ENCODE measurements around the gene RNU6-9. TPM values are rescaled to one million over a fixed set of nuclear protein-coding genes. Genes with fewer than 3 reads are reported as not detected.

Gene RNU6-9
- total RNA-seq, 2 donors from 2014 or later = not detected

- Histone ChIP-seq H3K4me1 (replicated peaks) (no peaks in the 10 kb centered on the region), H3K36me3 (peaks cover 0 to 6% of the 10 kb centered on the region in 2 donors), H3K27me3 (replicated peaks; ENCODE audit: insufficient read depth) (no peaks in the 10 kb centered on the region), H3K27ac (no peak overlapping the region), H3K9me3 (no peaks in the 10 kb centered on the region), H3K4me3 (no peak overlapping the region)
- TF ChIP-seq POLR2A (IDR thresholded peaks at IDR 0.05) (no peak), CTCF (IDR thresholded peaks at IDR 0.05) (no peak)
- intact Hi-C loops (cut with DNase I) = no loop called here
- 85% methylated on average over 26 of the region's 26 CpGs for WGBS
- no peak for DNase-seq (ENCODE audit: low spot score)
Observed at GRCh38 chr19:897442-898039, 4.3 kb downstream of the RNU6-9 start.

- no peak overlapping the region for H3K4me3 ChIP-seq
- no peaks in the 10 kb centered on the region for H3K9me3 ChIP-seq
- no peak for DNase-seq (ENCODE audit: low spot score)
- TF ChIP-seq POLR2A (IDR thresholded peaks at IDR 0.05) (no peak), CTCF (IDR thresholded peaks at IDR 0.05) (no peak), POLR2AphosphoS5 (IDR thresholded peaks at IDR 0.05) (no peak)
- H3K27me3 ChIP-seq (replicated peaks; ENCODE audit: insufficient read depth) = no peaks in the 10 kb centered on the region
- peaks cover 0 to 6% of the 10 kb centered on the region in 2 donors for H3K36me3 ChIP-seq
- WGBS = 79% methylated on average over 20 of the region's 20 CpGs
- no peaks in the 10 kb centered on the region for H3K4me1 ChIP-seq (replicated peaks)
- intact Hi-C loops (cut with DNase I) = no loop called here
- H3K27ac ChIP-seq = no peak overlapping the region
Observed at GRCh38 chr19:898663-899062, 5.4 kb downstream of the RNU6-9 start.

- Histone ChIP-seq H3K9me3 (no peaks in the 10 kb centered on the region), H3K4me3 (no peak overlapping the region), H3K27ac (no peak overlapping the region), H3K36me3 (peaks cover 0 to 6% of the 10 kb centered on the region in 2 donors), H3K27me3 (replicated peaks; ENCODE audit: insufficient read depth) (no peaks in the 10 kb centered on the region), H3K4me1 (replicated peaks) (no peaks in the 10 kb centered on the region)
- TF ChIP-seq POLR2A (IDR thresholded peaks at IDR 0.05) (no peak), CTCF (IDR thresholded peaks at IDR 0.05) (no peak)
- 89% methylated on average over 31 of the region's 32 CpGs for WGBS
- DNase-seq (ENCODE audit: low spot score) = no peak
- intact Hi-C loops (cut with DNase I) = no loop called here
Observed at GRCh38 chr19:899336-900042, 6.2 kb downstream of the RNU6-9 start.

- Histone ChIP-seq H3K27ac (no peak overlapping the region), H3K9me3 (no peaks in the 10 kb centered on the region), H3K36me3 (peaks cover 0 to 6% of the 10 kb centered on the region in 2 donors), H3K27me3 (replicated peaks; ENCODE audit: insufficient read depth) (no peaks in the 10 kb centered on the region), H3K4me1 (replicated peaks) (no peaks in the 10 kb centered on the region), H3K4me3 (no peak overlapping the region)
- TF ChIP-seq POLR2A (IDR thresholded peaks at IDR 0.05) = no peak
- TF ChIP-seq POLR2AphosphoS5 (IDR thresholded peaks at IDR 0.05) = no peak
- TF ChIP-seq CTCF (IDR thresholded peaks at IDR 0.05) = no peak
- intact Hi-C loops (cut with DNase I) = no loop called here
- no peak for DNase-seq (ENCODE audit: low spot score)
- 88% methylated on average over 15 of the region's 15 CpGs for WGBS
Observed at GRCh38 chr19:900043-900301, 6.7 kb downstream of the RNU6-9 start.
